Middle frontal gyrus (tissue), 1 donor: ENCODE measurements around the gene GAREM2.

Experiments
- DNase-seq: peaks from one replicate; pipeline ENCODE4 v3.0.0-alpha.2; 2015; ENCODE audit warnings: low spot score; ENCODE audit errors: extremely low spot score

GAREM2 gene

GRCh38 chr2:26169681-26170414, 3.0 kb upstream of the GAREM2 start:
- DNase-seq: no peak

- no peak for DNase-seq
These were observed 2.1 kb upstream of the GAREM2 start for GRCh38 chr2:26170795-26171194.

- no peak for DNase-seq
These were observed 558 bp upstream of the GAREM2 start for GRCh38 chr2:26172189-26172870.

GRCh38 chr2:26173776-26174482, 1.0 kb downstream of the GAREM2 start:
- DNase-seq: no peak

- no peak for DNase-seq
These were observed 2.0 kb downstream of the GAREM2 start for GRCh38 chr2:26174691-26175465.

- no peak for DNase-seq
These were observed 2.8 kb downstream of the GAREM2 start for GRCh38 chr2:26175466-26176278.

GRCh38 chr2:26176279-26176615, 3.4 kb downstream of the GAREM2 start:
- DNase-seq: no peak

GRCh38 chr2:26177122-26177521, 4.2 kb downstream of the GAREM2 start:
- DNase-seq: no peak

- no peak for DNase-seq
These were observed 5.4 kb downstream of the GAREM2 start for GRCh38 chr2:26178246-26178645.

GRCh38 chr2:26178746-26179436, 6.0 kb downstream of the GAREM2 start:
- no peak for DNase-seq

GRCh38 chr2:26179446-26179913, 6.6 kb downstream of the GAREM2 start:
- no peak for DNase-seq

GRCh38 chr2:26182441-26182840, 9.6 kb downstream of the GAREM2 start:
- no peak for DNase-seq

- no peak for DNase-seq
These were observed 10.2 kb downstream of the GAREM2 start for GRCh38 chr2:26182887-26183630.

- no peak for DNase-seq
These were observed 11.2 kb downstream of the GAREM2 start for GRCh38 chr2:26184121-26184520.

GRCh38 chr2:26184555-26185303, 11.8 kb downstream of the GAREM2 start:
- no peak for DNase-seq

GRCh38 chr2:26185304-26185928, 12.5 kb downstream of the GAREM2 start:
- no peak for DNase-seq

- DNase-seq: no peak
These were observed 13.3 kb downstream of the GAREM2 start for GRCh38 chr2:26185954-26186770.
